Colonic mucosa (tissue), 4 donors: ENCODE measurements around the gene SMPD1. TPM values are rescaled to one million over a fixed set of nuclear protein-coding genes. Genes with fewer than 3 reads are reported as not detected.

ENCODE experiments used
- DNase-seq: peaks from one replicate; pipeline ENCODE4 v3.0.0-alpha.2; 2020
- H3K27ac ChIP-seq: fragments of 200-600 bp; one replicate; pipeline ENCODE4 v1.8.0; 2021
- H3K27me3 ChIP-seq: fragments of 200-600 bp; one replicate; pipeline ENCODE4 v1.8.0; 2021
- H3K36me3 ChIP-seq: fragments of 200-600 bp; one replicate; pipeline ENCODE4 v1.8.0; 2021
- H3K4me1 ChIP-seq: fragments of 200-600 bp; one replicate; pipeline ENCODE4 v1.8.0; 2021; ENCODE audit warnings: mild to moderate bottlenecking
- H3K4me3 ChIP-seq: fragments of 200-600 bp; one replicate; pipeline ENCODE4 v1.8.0; 2021
- H3K9ac ChIP-seq, 2 donors: one replicate each; pipeline ENCODE4 v1.7.0; 2013; ENCODE audit warnings: control low read depth in 2 of 2, low read depth in 2 of 2, low read length in 2 of 2
- H3K9me3 ChIP-seq: fragments of 200-600 bp; one replicate; pipeline ENCODE4 v1.8.0; 2021
- intact Hi-C: fragments of 100-400 bp; cut with DNase I; formaldehyde crosslinking; loops from one replicate; pipeline ENCODE4 v1.14.1; 2022
- total RNA-seq, 2 donors: library from RNA; stranded (reverse); fragmentation: NEBNext Ultra II Directional in 1 of 2; extraction: Animal tissue kit (Norgen Biotek cat#: 25700) in 1 of 2; gene quantifications; one replicate each; pipeline ENCODE4 v1.2.1, GENCODE V29; 2021
- TF ChIP-seq, protein P1 (sequence below): fragments of 200-600 bp; IDR thresholded peaks from one replicate; pipeline ENCODE4 v1.8.0; 2022; ENCODE audit warnings: antibody characterized with exemption, mild to moderate bottlenecking
- donor health status: healthy.
- donor health status: DM: no; HTN: no; CAD: no.
- donor health status: DM: no; HTN: no; CAD: no.

SMPD1 gene
- total RNA-seq, 2 donors from 2014 or later: 49.3 to 57.1 TPM

DNA sequence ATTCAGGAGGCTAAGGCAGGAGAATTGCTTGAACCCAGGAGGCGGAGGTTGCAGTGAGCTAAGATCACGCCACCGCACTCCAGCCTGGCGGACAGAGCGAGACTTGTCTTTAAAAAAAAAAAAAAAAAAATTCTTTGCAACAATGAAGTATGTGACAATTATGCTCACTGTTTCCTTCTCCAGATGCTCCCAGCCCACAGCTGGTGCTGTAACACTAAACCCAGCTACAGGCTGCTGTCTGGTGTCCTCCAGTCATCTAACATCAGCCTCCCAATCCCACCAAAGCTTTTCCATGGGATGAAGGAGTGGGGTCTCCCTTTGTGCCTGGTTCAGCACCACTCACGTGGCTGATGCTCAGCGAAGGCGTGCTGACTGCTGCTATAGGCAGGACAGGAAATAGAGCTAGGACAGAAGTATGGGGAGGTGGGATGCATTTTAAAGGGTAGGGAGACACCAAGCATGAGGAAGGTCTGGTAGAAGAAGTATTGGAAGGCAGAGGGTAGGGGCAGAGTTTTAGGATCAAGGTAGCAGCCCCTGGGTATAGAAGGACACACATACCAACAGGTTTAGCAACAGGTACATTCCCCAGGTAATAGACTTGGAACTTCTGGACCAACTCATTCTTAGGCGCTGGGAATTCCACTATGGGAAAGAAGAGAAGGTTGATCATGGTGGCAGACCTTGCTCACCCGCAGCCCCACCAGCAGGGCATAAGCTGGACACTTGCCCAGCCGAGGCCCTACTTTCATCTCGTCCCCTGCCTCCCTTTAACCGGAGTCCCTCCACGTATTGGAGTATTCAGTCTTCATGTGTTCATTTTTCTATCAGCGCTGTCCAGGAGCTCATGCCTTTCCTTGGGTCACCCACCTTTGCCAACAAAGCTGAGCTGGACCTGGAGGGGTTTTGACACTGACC, 10.4 kb downstream of the SMPD1 start:
- intact Hi-C loops: no loop called here
- Histone ChIP-seq H3K27ac (no peak overlapping the region), H3K36me3 (no peaks in the 10 kb centered on the region), H3K9ac (no peak overlapping the region), H3K27me3 (no peaks in the 10 kb centered on the region), H3K4me3 (no peak overlapping the region), H3K9me3 (no peaks in the 10 kb centered on the region), H3K4me1 (no peaks in the 10 kb centered on the region)
- TF ChIP-seq, protein P1, sequence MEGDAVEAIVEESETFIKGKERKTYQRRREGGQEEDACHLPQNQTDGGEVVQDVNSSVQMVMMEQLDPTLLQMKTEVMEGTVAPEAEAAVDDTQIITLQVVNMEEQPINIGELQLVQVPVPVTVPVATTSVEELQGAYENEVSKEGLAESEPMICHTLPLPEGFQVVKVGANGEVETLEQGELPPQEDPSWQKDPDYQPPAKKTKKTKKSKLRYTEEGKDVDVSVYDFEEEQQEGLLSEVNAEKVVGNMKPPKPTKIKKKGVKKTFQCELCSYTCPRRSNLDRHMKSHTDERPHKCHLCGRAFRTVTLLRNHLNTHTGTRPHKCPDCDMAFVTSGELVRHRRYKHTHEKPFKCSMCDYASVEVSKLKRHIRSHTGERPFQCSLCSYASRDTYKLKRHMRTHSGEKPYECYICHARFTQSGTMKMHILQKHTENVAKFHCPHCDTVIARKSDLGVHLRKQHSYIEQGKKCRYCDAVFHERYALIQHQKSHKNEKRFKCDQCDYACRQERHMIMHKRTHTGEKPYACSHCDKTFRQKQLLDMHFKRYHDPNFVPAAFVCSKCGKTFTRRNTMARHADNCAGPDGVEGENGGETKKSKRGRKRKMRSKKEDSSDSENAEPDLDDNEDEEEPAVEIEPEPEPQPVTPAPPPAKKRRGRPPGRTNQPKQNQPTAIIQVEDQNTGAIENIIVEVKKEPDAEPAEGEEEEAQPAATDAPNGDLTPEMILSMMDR: no peak
- no peak for DNase-seq

DNA sequence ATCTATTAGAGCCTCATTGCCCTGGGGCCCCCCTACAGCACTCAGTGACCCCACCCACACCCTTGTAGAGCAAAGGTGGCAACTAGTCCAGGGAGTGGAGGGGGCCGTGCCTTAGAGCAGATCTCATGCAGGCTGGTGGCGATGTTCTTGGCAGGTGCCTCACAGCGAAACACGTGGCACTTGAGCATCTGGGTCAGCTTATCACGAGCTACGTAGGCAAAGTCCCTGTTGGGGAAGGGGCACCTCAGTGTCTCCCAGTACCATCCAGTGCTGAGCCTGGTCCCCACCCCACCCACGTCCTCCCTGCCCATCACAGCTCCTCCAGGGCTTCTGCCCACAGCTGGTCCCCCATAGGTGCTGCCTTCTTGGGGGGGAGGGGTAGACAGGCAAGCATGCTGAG, 11.2 kb downstream of the SMPD1 start:
- H3K27me3 ChIP-seq: no peaks in the 10 kb centered on the region
- TF ChIP-seq, protein P1: no peak
- no peak for DNase-seq
- no peak overlapping the region for H3K27ac ChIP-seq
- no peak overlapping the region for H3K4me3 ChIP-seq
- no peaks in the 10 kb centered on the region for H3K4me1 ChIP-seq
- no peaks in the 10 kb centered on the region for H3K36me3 ChIP-seq
- intact Hi-C loops: no loop called here
- H3K9me3 ChIP-seq: no peaks in the 10 kb centered on the region
- H3K9ac ChIP-seq: no peak overlapping the region

DNA sequence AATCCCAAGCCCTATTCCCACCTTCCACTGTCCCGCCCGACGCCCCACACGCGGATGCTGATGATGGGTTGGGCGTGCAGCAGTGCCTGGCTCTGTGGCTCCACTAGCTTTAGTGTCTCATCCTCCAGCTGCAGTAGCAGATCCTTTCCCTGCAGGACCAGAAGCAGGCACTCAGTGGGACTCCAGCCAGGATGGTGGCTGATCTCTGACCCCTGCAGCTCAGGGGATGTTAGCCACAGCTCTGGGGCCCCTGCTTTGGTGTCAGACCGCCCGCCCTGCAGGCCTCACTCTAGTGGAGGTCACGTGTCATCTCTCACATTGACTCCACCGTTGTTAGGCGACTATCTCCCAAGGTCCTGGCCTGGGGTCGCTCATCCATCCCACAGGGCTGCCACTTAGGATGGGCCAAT, 11.8 kb downstream of the SMPD1 start:
- Histone ChIP-seq H3K27me3 (no peaks in the 10 kb centered on the region), H3K36me3 (no peaks in the 10 kb centered on the region), H3K4me1 (no peaks in the 10 kb centered on the region), H3K9ac (no peak overlapping the region), H3K4me3 (no peak overlapping the region), H3K9me3 (no peaks in the 10 kb centered on the region), H3K27ac (no peak overlapping the region)
- intact Hi-C loops: no loop called here
- no peak for DNase-seq
- TF ChIP-seq, protein P1: no peak

DNA sequence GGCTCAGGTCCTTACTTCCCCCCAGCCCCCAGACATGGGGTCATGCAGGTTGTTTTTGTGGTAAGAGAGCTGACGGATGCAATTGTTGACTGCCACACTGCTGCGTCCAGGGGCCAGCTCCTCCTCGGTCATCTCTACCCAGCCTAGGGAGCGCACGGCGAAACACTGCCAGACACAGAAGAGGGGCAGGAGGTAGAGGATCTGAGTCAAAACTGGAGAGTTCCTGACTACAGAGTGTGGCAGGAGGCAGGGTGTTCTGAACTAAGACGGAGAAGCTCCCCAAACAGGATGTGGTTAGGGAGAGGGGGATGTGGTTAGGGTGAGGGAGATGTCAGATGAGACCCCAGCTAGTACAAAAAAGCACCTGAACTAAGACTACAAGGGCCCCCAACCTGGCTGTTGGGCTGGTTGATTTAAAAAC, 12.3 kb downstream of the SMPD1 start:
- Histone ChIP-seq H3K9ac (no peak overlapping the region), H3K27me3 (no peaks in the 10 kb centered on the region), H3K36me3 (no peaks in the 10 kb centered on the region), H3K9me3 (no peaks in the 10 kb centered on the region), H3K27ac (no peak overlapping the region), H3K4me3 (no peak overlapping the region), H3K4me1 (no peaks in the 10 kb centered on the region)
- intact Hi-C loops: no loop called here
- DNase-seq: peak; percentile 44
- TF ChIP-seq, protein P1: no peak

DNA sequence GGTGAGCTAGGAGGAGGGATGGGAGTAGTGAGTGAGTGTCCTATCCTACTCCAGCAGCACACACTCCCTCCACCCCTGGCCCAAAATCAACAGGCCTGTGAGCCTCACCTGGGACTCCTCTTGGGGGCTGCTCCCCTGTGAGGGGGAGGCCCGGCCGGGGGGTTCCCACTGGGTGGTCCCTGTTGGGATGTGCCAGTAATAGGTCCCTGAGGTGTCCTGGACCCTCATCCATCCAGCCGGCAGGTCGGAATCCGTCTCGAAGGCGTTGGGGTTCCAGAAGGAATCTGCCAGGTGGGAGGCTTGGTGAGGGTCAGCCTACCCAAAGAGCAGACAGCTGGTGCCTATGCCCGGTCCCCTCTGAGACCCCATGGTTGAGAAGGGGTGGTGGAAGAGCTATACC, 13.3 kb downstream of the SMPD1 start:
- intact Hi-C loops: no loop called here
- Histone ChIP-seq H3K27me3 (no peaks in the 10 kb centered on the region), H3K4me1 (no peaks in the 10 kb centered on the region), H3K36me3 (no peaks in the 10 kb centered on the region), H3K4me3 (no peak overlapping the region), H3K27ac (no peak overlapping the region), H3K9me3 (no peaks in the 10 kb centered on the region), H3K9ac (no peak overlapping the region)
- DNase-seq: no peak
- TF ChIP-seq, protein P1: no peak
